WI38 (cell line): Measurements from ENCODE around the gene IRF2BP1.

Source experiments
- H3K4me3 ChIP-seq: 2 replicates; pipeline ENCODE4 v1.5.1; 2011; ENCODE audit warnings: low read depth, mild to moderate bottlenecking, control low read depth, low read length
- TF ChIP-seq, protein P1 (sequence below): IDR thresholded peaks from 2 replicates; pipeline ENCODE4 v1.5.1; 2012; ENCODE audit warnings: low read depth, mild to moderate bottlenecking, control low read depth, low read length

IRF2BP1 gene

DNA sequence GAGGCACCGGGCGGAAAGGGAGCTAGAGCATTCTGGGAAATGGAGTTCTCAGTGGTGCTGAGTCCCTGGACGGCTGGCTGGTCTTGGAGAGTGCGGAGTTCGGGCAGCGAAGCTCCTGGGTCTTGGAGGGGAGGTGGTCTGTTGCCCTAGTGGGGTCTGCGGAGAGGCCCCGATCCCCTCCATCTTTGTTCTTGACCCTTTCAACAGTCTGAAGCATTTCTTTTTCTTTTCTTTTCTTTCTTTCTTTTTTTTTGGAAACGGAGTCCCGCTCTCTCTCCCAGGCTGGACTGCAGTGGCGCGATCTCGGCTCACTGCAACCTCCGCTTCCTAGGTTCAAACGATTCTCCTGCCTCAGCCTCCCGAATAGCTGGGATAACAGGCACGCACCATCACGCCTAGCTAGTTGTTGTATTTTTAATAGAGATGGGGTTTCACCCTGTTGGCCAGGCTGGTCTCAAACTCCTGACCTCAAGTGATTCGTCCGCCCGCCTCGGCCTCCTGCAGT is 22.6 kb downstream of the IRF2BP1 start:
- peak overlapping the region; percentile 34 for H3K4me3 ChIP-seq
- TF ChIP-seq, protein P1, sequence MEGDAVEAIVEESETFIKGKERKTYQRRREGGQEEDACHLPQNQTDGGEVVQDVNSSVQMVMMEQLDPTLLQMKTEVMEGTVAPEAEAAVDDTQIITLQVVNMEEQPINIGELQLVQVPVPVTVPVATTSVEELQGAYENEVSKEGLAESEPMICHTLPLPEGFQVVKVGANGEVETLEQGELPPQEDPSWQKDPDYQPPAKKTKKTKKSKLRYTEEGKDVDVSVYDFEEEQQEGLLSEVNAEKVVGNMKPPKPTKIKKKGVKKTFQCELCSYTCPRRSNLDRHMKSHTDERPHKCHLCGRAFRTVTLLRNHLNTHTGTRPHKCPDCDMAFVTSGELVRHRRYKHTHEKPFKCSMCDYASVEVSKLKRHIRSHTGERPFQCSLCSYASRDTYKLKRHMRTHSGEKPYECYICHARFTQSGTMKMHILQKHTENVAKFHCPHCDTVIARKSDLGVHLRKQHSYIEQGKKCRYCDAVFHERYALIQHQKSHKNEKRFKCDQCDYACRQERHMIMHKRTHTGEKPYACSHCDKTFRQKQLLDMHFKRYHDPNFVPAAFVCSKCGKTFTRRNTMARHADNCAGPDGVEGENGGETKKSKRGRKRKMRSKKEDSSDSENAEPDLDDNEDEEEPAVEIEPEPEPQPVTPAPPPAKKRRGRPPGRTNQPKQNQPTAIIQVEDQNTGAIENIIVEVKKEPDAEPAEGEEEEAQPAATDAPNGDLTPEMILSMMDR = no peak

DNA sequence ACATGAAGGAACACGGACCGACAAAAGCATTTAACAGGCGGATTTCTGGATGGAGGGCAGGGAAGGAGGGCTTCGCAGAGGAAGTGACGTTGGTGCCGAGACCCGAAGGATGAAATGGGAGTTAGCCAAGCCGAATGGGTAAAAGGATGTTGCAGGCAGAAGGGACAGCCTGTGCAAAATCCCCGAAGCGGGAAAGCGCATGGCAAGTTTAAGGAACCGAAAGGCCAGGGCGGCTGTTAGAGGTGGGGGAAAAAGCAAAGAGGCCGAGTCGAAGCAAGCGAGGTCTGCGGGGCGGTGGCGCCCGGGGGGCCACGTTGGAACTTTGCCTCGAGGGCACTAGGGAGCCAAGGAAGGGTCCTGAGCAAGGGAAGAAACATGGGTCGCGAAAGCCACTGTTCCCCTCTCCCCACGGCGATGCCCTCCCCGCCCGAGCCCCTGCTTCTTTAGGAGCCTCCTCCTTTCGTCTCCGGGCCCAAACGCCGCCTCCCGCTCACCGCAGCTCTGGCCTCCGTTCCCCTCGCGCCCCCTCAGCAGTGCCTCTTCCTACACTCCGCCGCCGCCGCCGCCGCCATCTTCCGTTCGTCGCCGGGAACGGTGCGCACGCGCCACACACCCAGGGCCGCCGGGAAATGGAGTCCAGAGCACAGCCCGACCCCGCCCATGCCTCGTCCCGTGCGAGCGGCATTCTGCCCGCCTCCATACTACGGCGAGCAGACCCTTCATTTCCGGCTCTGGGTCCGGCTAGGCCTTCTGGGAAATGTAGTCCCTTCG is 23.2 kb downstream of the IRF2BP1 start, which contains the start of gene SYMPK:
TSS of gene SYMPK (minus strand) at position 584 of the 771 bp plus-strand sequence. CDS start 8,652 bp downstream, outside the sequence.
- peak within 1 kb of the TSS; percentile 94 for H3K4me3 ChIP-seq
- TF ChIP-seq, protein P1 = no peak

GRCh38 chr19:45862271-45862563 is 23.7 kb downstream of the IRF2BP1 start:
- TF ChIP-seq, protein P1 = no peak

DNA sequence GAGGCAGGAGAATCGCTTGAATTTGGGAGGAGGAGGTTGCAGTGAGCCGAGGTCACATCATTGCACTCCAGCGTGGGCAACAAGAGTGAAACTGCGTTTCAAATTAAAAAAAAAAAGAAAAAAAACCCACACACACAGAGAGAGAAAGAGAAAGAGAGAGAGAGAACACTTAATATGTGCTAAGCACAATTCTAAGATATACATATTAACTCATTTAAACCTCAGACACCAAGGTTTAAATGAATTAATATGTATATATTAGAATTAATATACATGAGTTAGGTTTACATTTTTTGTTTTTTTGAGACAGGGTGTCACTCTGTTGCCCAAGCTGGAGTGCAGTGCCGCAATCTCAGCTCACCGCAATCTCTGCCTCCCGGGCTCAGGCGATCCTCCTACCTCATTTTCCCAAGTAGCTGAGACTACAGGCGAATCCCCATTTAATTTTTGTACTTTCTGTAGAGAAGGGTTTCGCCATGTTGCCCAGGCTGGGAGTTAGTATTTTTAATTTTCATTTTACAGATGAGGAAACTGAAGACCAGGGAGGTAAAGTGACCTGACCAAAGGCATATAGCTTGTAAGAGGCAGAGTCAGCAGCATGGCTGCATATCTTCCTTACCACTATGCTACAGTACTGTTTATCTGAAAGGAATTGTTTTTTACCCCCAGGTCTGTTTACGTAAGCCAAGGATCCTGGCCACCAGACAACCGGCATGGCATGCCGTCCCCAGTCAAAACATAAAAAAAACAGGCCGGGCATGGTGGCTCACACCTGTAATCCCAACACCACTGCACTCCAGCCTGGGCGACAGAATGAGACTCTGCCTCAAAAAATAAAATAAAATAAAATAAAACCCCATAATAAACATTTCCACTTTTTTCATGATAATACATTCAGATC is 25.3 kb downstream of the IRF2BP1 start:
- H3K4me3 ChIP-seq = no peak overlapping the region
- TF ChIP-seq, protein P1 = no peak

More at GRCh38 chr19:45862271-45862563, 23.7 kb downstream of the IRF2BP1 start:
- peak overlapping the region; percentile 94 for H3K4me3 ChIP-seq

GRCh38 chr19:45854167-45854778 is 31.7 kb downstream of the IRF2BP1 start:
- H3K4me3 ChIP-seq = no peak overlapping the region
- TF ChIP-seq, protein P1 = no peak

DNA sequence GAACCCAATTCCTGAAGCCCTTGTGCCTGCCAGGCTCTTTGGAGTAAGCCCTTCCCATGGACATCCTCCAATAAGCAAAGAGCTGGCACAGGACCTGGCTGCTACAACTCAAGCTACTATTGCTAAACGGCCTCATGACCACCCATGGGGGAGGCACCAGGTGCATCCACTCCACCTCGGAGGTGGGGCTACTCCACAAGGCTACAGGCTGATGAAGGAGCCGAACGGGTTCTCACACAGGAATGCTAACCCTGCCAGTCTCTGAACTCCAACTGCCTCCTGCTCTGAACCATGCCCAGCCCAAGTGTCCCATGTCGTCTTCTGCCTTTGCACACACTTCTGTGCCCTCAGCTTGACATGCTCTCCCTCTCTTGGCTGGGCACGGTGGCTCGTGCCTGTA is 33.0 kb downstream of the IRF2BP1 start:
- no peak overlapping the region for H3K4me3 ChIP-seq
- TF ChIP-seq, protein P1 = no peak
